CD4-positive, alpha-beta T cell treated with Interleukin-17A for 4 hours (primary cell): Measurements from ENCODE around the gene CRYAB.
A peak's percentile ranks its signal among the peaks of the same experiment; 100 is the strongest.

ENCODE experiments used
- DNase-seq: peaks from one replicate; pipeline ENCODE4 v3.0.0-alpha.2; 2020; ENCODE audit warnings: mixed read lengths

CRYAB gene, protein sequence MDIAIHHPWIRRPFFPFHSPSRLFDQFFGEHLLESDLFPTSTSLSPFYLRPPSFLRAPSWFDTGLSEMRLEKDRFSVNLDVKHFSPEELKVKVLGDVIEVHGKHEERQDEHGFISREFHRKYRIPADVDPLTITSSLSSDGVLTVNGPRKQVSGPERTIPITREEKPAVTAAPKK

DNA sequence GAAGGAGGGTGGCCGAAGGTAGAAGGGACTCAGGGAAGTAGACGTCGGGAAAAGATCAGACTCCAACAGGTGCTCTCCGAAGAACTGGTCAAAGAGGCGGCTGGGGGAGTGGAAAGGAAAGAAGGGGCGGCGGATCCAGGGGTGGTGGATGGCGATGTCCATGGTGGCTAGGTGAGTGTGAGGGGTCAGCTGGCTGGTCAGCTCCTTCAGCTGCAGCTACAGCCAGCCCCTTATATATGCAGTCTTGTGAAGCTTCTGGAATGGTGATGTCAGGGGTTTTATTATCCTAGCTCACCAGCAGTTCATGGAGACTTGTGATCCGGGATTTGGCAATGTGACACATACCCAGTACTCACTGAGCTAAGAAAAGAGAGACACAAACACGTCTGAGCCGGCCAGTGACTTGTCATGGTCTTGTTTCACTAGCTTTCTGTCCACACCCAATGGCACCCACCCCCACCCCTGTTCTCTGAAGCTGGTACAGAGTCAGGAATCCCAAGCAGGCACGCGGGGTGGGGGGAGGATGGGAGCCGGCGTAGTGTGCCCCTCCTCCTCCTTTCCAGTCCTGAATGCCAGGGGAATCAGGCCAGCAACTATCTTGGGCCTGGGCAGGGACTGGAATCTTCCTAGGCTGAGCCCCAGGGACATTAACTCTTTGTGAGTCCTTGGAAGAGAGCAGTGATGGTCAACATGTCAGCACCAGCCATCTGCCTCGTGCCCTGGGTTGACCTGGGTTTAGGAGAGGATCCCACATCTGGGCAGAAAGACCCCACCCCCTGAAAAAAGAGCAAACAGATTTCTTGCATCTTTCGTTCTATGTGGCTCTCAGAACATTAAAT lies at the start of gene CRYAB:
Gene CRYAB, minus strand, starts transcription at position 208 of the 839 bp plus-strand sequence. Its CDS starts 46 bp downstream, at position 162.
- no peak for DNase-seq

DNA sequence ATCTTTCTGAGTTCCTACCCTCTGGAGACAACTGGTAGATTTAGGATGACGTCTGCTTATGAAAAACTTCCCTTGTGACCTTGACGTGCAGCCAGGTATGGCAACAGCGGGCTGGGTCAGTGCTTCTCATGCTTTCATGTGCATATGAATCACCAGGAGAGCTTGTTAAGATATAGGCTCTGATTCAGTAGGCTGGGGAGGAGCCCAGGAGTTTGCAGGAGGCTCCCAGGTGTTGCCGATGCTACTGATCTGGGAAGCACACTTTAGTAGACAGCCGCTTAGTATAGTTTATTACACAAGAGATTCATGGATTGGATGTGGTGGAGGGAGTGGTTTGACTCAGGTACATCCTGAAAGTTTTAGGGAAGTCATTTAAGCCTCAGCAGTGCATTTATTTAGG lies 49.3 kb upstream of the CRYAB start:
- no peak for DNase-seq

DNA sequence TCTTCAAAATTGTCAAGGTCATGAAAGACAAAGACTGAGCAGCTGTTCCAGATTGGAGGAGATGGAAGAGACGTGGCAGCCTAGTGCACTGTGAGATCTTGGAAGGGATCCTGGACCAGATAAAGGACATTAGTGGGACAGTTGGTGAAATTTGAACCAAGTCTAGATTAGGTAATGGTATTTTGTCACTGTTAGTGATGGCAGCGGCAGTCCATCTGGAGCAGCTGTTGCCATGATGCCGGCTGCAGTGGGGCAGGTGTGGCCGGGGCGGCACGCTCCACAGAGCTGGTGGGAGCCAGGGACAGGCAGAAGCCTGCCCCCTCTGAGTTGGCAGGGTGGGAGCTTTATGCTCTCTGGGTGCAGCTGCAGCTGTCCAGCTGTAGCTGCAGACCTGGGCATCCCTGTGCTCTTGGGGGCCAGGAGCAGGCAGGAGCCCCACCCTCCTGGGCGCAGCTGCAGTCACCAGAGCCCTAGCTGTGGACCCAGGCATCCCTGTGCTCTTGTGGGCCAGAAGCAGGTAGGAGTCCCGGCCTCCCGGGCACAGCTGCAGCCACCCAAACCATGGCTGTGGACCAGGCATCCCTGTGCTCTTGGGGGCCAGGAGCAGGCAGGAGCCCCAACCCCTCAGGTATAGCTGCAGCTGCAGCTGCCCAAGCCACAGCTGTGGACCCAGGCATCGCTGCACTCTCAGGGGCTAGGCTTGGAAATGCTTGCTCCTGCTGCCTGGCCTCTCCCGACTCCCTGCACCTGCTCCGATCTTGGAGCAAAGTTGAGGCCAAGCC lies 46.3 kb upstream of the CRYAB start:
- no peak for DNase-seq

DNA sequence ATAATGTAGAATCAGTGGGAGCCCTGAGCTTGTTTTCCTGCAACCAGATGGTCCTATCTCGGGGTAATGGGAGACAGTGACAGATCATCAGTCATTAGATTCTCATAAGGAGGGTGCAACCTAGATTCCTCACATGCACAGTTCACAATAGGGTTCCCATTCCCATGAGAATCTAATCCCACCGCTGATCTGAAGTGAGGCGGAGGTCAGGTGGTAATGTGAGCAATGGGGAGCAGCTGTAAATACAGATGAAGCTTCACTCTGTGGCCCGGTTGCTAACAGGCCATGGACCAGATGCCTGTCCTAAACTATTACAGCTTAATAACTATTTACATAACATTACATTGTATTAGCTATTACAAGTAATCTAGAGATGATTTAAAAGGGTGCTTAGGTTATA lies 42.6 kb upstream of the CRYAB start:
- no peak for DNase-seq

DNA sequence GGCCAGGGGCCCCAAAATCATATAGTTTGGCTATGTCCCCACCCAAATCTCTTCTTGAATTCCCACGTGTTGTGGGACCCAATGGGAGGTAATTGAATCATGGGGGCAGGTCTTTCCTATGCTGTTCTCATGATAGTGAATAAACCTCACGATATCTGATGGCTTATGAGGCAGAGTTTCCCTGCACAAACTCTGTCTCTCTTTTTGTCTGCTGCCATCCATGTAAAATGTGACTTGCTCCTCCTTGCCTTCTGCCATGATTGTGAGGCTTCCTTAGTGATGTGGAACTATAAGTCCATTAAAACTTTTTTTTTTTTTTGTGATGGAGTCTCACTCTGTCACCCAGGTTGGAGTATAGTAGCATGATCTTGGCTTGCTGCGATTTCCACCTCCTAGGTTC lies 40.0 kb upstream of the CRYAB start:
- no peak for DNase-seq

DNA sequence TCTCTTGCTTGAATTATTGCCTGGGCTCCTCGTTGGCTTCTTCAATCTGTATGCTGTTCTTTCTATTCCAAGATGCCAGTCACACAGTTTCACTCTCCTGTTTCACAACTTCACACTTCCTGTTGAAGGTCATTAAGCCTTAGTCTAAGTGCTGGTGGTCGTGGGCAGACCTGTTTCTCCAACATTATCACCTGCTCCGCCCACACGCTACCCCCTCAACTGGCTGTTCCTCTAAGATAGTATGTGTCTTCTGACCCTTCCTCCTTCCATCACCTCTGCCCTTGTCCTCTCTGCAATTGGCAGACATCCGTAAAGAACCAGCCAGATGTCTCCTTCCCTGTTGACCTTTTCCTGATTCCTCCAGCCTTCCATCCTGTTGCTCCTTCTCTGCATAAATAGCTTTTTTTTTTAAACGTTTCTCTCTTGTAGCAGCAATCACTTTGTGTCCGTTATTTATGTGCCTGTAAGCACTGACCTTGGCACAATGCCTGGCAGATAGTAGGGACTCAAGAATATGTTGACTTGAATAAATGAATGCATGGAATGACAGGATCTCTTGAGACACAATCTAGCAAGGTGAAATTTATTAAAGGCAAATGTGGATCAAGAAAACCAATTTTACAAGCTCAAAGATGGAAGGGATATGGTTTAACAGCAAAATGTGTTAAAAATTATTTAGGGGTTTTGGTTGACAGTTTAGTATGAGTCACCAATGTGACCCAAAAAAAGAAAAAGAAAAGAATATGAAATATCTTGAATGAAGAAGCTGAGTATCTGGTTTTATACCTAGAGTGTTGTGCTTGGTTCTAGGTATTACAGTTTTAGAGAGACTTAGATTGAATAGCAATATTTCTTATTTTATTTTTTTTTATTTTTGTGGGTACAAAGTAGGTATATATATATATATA lies 38.2 kb upstream of the CRYAB start:
- DNase-seq: no peak

DNA sequence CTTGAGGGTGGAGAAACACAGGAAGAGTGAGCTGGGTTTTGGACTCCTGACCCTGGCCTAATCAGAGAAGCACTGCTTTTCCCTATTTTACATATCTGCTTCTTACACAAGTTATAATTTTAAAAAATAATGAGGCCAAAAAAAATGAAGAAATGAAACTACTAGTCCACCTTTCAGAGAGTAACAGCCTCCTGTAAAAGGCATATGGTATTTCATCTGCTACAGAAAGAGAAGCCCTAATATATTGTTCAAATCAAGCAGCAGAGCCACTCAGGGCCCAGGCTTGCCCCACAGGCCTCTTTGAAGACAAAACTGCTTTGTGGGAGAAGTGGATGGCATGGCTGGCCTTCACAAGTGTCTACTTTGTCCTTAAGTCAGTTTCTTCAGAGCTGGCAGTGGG lies 35.6 kb upstream of the CRYAB start:
- no peak for DNase-seq

DNA sequence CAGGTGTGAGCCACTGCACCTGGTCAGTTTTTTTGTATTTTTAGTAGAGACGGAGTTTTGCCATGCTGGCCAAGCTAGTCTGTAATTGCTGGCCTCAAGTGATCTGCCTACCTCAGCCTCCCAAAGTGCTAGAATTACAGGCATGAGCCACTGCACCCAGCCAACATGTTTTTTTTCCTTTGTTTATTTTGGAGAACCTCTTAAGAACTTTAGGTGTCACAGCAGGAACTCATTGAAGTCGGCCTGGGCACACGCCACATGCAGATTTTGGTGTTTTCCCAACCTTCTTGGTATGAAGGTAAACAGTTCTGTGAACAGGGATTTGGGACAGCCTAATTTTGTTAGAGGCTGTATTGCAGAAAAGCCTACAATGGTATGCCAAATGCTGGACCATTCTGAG lies 34.9 kb upstream of the CRYAB start:
- no peak for DNase-seq

DNA sequence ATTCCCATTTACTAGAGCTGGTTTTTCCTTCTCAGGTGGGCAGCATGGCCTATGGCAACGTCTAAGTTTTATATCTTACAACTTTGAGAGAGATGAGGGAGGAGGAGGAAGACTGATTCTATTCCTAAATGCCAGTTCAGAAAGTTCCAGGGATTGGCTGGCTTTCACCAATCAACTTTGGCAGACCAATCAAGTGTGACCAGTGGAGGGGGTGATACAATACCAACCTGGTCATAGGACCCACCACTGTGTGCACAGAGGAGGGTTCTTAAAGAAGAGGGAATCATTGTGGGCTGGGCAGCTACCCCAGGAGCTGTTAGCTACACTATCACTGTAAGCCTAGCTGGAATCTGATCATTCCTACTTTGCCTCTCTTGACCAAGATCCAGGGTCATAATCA lies 33.6 kb upstream of the CRYAB start:
- no peak for DNase-seq

DNA sequence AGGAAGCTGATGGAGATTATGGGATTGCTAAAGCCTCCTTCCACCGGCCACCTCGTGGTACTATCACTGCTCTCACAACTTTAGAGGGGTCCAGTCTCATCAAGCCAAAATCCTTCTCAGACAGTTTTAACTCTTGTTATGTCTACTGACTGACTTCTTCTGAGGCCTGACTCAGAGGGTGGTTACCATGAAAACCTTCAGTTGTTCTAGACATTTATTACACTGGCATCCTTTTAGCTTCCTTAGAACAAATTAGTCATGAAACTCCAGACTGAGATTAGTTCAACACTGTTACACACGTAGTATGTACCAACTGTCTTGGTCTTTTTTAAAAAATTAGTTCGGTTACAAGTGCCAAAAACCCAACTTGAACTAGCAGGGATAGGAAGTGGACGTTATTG lies 33.1 kb upstream of the CRYAB start:
- peak; percentile 14 for DNase-seq

DNA sequence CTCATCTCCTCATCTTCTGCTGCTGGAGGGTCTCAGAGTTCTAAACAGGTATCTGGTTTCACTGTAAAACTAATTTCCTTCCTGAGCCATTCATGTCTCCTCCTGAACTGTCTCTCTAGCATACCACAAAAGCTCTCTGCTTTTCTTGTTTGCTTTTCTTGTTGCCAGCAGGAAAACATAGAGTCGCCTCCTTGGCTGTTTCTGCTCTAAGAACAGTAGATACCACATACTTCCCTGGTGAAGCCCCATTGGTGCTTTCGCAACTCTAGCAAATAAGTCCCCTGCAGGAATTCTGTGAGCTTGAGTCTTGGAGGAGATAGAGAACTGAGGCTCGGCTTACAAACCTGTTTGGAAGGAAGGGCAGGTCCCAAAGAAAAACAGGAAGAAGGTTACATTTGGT lies 32.6 kb upstream of the CRYAB start:
- peak; percentile 19 for DNase-seq

DNA sequence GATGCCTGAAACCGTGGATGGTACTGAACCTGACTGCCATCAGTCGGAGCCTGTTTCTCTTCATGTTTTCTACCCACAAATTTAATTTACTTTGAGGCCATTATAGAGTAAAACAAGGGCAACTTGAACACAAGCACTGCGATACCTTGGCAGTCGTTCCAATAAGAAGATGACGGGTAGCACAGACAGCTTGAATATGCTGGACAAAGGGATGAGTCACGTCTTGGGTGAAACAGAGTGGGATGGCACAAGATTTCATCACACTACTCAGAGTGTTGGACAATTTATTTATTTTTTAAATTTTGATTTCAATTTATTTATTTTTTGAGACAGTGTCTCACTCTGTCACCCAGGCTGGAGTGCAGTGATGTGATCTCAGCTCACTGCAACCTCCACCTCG lies 31.3 kb upstream of the CRYAB start:
- DNase-seq: no peak

DNA sequence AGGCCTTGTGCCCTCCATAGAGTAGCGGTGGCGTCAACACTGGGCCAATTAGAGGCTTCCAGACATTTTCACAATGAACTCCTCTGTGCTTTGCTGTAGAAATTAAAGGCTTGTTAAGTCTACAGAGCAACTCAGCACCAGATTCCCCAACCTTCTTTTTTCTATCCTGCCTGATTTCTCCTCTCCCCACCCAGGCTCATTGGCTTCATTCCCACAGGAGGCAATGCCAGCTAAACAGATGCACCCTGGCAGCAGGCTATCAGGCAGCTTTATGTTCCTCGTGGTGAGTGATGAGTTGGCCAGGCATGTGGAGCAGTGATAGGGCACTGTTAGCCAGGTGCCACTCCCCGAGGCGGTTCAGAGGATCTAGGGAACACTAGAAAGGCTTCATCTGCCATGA lies 30.4 kb upstream of the CRYAB start:
- DNase-seq: no peak

DNA sequence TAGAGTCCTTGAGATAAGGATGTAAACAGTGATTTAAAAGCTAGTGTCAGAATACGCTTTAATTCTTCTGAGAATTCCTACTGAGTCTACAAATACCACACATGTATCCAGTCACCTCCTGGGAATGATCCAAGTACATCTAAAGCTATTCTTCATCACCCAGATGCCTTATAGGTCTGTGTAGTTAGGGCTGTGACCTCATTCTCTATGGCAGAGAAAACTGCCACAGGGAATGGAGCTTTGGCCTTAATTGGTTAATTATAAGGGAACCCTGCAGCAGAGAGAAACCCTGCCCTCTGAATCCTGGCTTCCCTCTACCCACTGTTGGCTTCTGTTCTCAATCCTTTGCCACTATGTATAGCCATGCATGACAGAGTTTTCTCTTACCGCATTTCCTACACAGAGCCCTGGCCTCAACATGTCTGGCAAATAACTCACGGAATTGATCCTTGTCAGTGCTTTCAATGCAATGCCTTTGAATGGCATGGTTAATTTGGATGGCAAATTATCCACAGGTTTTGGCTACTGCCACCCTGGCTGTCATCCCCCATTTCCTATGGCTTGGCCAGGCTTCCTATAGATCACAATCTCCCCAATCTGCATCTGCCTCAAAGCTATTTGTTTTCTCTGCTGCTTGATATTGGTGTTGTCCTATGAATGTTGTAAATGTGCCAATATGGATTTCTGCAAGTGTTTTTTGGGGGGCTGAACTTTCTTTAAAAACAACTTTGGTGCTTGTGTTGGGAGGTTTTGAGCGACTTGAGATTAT lies 28.4 kb upstream of the CRYAB start:
- DNase-seq: no peak

DNA sequence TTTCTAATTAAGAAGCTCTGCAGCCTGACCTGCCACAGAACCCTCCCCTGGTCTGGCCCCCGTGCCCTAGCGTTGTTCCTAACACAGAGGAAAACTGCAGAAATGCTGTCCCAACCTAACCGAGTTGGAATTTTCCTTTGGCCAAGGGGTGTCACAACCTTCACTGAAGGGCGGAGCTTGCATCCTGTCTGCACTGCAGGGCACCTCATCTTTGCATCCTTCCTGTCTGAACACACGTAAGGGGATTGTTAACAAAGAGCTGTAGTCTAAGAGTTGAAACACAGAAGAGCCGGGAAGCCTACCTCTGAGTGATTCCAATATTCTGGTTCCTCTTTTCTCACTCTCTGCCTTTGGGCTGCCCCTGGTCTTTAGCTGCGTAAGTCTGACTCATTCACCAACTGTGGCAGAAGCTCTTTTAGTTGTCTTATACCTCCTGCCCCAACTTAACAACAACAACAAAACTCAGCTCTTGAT lies 27.2 kb upstream of the CRYAB start:
- peak; percentile 59 for DNase-seq

DNA sequence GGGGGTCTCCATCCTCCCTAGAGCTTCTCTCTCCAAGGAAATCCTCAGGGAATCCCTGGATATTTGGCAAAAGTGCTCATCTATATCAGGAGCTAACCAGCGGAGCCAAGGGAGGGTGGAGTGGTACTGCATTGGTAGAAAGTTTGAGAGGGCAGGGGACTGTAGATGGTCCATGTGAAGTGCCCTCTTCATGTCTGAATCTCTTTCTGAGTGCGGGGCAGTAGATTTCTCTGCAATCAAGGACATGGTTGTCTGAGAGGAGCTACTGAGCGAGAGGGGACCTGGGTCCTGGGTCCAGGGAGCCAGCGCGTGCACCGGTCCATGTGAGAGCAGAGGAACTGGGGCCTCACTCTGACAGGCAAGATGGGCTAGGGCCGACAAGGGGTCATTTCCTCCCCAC lies 26.3 kb upstream of the CRYAB start:
- DNase-seq: no peak

DNA sequence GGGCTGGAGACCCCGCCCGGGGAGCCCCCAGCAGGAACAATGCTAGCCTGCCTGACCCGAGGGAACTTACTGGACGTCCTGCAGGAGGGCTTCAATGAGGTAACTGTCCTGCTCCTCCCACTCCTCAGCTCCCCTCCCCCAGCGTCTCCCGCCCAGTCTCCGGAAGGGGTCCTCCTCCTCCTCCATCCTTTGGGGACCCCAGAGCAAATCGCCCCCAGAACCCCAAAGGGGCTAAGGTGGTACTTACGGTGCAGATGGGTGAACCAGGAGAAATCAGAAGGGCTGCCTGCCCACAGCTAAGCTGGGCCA lies 25.8 kb upstream of the CRYAB start:
- no peak for DNase-seq

DNA sequence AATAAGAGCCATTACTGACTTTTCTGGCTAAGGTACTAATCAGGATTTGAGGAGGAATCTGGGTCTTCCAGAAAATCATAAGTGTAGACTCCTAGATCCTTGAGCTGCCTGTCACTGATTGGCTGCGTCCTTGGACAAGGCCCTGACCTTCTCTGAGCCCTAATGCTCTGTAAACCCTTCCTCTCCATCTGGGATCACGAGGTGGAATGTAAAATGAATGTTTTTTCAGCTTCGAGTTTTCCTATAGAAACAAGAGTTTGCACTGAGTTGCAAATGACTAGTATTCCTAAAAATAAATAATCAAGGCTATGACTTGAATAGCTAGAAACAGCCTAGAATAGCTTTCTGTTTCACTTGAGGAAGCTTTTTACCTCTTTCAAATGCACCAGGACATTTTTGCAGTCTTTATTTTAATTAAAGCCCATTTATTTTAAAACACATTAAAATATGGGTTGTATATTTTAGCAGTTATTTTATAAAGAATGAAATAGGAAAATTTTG lies 24.5 kb upstream of the CRYAB start:
- no peak for DNase-seq

DNA sequence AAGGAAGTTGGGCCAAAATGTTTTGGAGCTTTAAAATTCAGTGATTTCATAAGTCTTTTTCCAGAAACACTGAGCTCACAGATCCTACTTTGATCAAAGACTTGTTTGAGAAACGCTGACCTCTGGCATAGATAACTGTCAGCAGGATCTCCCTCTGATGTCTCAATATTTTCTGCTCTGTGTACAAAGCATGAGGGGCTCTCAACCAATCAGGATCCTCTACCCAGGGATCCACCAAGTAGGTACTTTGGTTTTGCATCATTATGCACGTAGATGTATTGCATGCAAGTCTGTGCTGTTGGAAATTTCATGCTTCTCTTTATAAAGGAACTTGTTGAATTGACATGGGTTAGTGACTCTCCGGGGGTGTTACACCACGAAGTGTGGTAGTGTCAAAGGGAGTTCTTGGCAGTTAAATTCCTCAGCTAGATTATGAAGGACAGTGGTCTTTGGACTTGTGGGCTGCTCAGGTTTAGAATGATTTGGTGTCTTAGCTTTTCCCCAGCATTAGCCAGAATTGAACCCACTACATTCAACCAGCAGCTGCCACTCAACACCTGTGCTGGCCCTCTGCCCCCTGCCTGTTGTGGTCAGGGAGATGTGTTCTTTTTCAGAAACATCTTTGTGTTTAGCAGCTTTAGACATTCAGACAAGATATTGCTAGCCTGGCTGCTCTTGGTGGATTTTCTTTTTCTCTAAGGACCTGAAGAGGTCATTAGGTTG lies 23.9 kb upstream of the CRYAB start:
- DNase-seq: no peak

DNA sequence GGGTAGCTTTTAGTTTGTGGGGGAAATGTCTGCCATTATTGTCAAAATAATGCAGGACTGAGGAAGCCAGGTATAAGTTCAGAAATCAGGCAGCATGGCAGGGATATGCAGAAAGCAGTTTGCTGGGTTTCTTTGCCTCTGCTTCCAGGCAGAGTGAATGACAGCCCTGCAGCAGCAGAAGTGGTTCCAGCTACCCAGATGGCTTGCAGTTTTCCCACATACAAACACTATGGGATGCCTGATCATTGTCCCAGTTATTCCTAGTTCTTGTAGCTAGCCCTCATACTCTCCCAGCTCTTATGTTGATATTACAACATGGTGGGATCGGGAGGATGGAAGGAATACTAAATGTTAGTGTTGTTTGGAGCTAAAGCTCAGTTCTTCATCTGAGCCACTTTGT lies 22.7 kb upstream of the CRYAB start:
- no peak for DNase-seq

DNA sequence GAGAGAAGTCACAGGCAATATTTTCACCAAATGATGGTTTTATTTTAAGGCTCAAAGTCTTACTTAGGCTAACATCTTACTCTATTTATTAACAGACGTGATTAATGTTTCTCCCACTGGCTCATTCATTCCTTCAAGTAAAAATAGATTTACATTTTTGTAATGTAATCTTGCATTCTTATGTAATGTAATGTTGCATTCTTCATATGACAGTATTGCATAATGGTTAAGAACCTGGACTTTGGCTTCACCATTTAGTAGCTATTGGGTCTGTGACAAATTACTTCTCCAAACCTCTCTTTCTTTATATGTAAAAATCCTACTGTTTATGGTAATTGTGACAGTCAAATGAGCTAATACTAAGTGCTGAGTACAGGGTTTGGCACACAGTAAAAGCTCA lies 22.3 kb upstream of the CRYAB start:
- DNase-seq: no peak
